ENCODE measurements around the gene SPPL3.

- TF ChIP-seq CTCF (IDR thresholded peaks at IDR 0.05; ENCODE audit: insufficient read depth, low read length) (no peak), POLR2AphosphoS5 (IDR thresholded peaks at IDR 0.05; ENCODE audit: low read depth) (no peak), GABPA (IDR thresholded peaks at IDR 0.05; ENCODE audit: low read depth) (no peak), SPI1 (IDR thresholded peaks at IDR 0.05; ENCODE audit: borderline replicate concordance, low read depth) (no peak)
Measured at GRCh38 chr12:120767071-120768024, 136.8 kb downstream of the SPPL3 start.

Measured in HL-60 (cell line).